Measurements from ENCODE around the gene CCDC188.

Gene CCDC188

DNA sequence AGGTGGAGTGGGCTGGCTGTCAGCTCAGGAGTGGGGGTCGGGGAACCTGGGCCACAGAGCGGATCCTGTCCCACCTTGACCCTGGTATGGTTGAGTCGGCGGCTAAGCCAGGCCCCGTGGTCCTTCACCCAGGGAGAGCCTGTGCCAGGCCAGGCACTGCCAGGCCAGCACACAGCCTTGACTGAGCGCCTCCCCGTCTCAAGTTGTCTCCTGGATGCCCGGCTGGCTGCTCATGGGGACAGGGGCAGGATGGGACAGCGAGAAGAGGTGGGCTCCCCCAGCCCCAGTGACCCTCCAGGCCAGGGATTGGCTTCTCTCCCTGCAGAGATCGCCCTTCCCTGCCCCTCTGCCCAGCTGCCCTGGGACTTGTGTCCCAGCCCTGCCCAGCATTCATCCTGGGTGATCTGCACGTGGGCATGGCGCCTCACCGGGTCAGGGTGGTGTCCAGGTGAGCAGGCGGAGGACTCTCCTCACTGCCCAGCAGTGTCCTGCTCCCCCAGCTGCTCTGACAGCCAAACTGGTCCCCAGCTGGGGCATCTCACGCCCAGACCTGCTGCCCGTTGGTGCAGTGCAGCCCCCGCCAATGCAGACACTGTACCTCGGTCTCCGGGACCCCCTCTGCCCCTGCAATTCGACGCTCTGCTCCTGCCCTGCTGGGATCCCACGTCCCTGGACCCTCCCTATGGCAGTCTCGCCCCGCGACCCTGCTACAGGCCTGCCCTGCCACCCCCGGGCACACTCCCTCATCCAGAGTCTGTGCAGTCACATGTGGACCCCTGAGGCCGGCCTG, 28.8 kb upstream of the CCDC188 start:
- no peak for TF ChIP-seq EZH2 (IDR thresholded peaks at IDR 0.05; ENCODE audit: borderline replicate concordance, low read depth, low read length, severe bottlenecking)
- TF ChIP-seq, protein P1, sequence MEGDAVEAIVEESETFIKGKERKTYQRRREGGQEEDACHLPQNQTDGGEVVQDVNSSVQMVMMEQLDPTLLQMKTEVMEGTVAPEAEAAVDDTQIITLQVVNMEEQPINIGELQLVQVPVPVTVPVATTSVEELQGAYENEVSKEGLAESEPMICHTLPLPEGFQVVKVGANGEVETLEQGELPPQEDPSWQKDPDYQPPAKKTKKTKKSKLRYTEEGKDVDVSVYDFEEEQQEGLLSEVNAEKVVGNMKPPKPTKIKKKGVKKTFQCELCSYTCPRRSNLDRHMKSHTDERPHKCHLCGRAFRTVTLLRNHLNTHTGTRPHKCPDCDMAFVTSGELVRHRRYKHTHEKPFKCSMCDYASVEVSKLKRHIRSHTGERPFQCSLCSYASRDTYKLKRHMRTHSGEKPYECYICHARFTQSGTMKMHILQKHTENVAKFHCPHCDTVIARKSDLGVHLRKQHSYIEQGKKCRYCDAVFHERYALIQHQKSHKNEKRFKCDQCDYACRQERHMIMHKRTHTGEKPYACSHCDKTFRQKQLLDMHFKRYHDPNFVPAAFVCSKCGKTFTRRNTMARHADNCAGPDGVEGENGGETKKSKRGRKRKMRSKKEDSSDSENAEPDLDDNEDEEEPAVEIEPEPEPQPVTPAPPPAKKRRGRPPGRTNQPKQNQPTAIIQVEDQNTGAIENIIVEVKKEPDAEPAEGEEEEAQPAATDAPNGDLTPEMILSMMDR (IDR thresholded peaks at IDR 0.05; ENCODE audit: borderline replicate concordance, extremely low read depth, low read length, poor library complexity, severe bottlenecking): no peak
- Histone ChIP-seq H3K9me3 (ENCODE audit: insufficient read depth, low read length, severe bottlenecking) (no peaks in the 10 kb centered on the region), H3K79me2 (ENCODE audit: insufficient read depth, low read length) (no peaks in the 10 kb centered on the region), H3K9ac (ENCODE audit: low read depth, low read length) (no peak overlapping the region), H3K4me3 (ENCODE audit: low read depth in 1 of 2, low read length in 2 of 2) (no peak overlapping the region), H3K27me3 (ENCODE audit: insufficient read depth, low read length, poor library complexity) (no peaks in the 10 kb centered on the region), H3K4me1 (ENCODE audit: insufficient read depth, low read length) (no peaks in the 10 kb centered on the region), H2AFZ (ENCODE audit: low read depth, low read length) (no peak overlapping the region), H3K4me2 (ENCODE audit: insufficient read depth, low read length) (no peak overlapping the region), H4K20me1 (ENCODE audit: insufficient read depth, low read length) (no peaks in the 10 kb centered on the region), H3K27ac (ENCODE audit: low read length) (no peak overlapping the region), H3K36me3 (ENCODE audit: insufficient read depth, low read length) (no peaks in the 10 kb centered on the region)
- DNase-seq: no peak
- ATAC-seq (ENCODE audit: insufficient read depth, low read depth): no peak

DNA sequence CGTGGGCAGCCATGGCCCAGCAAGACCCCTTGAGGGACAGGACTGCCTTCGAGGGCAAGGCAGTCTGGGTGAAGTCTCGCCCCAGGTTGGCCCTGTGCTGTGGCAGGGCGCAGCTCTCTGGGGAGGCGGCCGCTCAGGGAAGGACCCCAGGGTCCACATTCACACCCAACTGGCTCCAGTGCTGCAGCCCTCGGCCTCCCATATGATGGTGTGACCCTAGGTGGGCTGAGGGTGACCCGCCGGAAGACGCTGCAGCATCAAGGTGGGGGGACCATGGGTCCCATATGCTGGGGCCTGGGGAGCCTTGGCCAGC, 28.0 kb upstream of the CCDC188 start:
- H3K4me2 ChIP-seq (ENCODE audit: insufficient read depth, low read length): no peak overlapping the region
- 0 out of 2 replicates have a peak, but pooled peaks cover 4% of the 10 kb centered on the region for H4K20me1 ChIP-seq (ENCODE audit: insufficient read depth, low read length)
- H3K9me3 ChIP-seq (ENCODE audit: insufficient read depth, low read length, severe bottlenecking): no peaks in the 10 kb centered on the region
- TF ChIP-seq, protein P1 (IDR thresholded peaks at IDR 0.05; ENCODE audit: borderline replicate concordance, extremely low read depth, low read length, poor library complexity, severe bottlenecking): no peak
- TF ChIP-seq EZH2 (IDR thresholded peaks at IDR 0.05; ENCODE audit: borderline replicate concordance, low read depth, low read length, severe bottlenecking): no peak
- no peaks in the 10 kb centered on the region for H3K36me3 ChIP-seq (ENCODE audit: insufficient read depth, low read length)
- no peak overlapping the region for H3K4me3 ChIP-seq (ENCODE audit: low read depth in 1 of 2, low read length in 2 of 2)
- no peaks in the 10 kb centered on the region for H3K27me3 ChIP-seq (ENCODE audit: insufficient read depth, low read length, poor library complexity)
- DNase-seq (no peak), ATAC-seq (ENCODE audit: insufficient read depth, low read depth) (no peak)
- H3K9ac ChIP-seq (ENCODE audit: low read depth, low read length): no peak overlapping the region
- H3K79me2 ChIP-seq (ENCODE audit: insufficient read depth, low read length): no peaks in the 10 kb centered on the region
- no peak overlapping the region for H3K27ac ChIP-seq (ENCODE audit: low read length)
- no peaks in the 10 kb centered on the region for H3K4me1 ChIP-seq (ENCODE audit: insufficient read depth, low read length)
- H2AFZ ChIP-seq (ENCODE audit: low read depth, low read length): no peak overlapping the region

GRCh38 chr22:20178075-20178914, 27.4 kb upstream of the CCDC188 start:
- DNase-seq (no peak), ATAC-seq (ENCODE audit: insufficient read depth, low read depth) (no peak)
- H3K79me2 ChIP-seq (ENCODE audit: insufficient read depth, low read length): no peaks in the 10 kb centered on the region
- H4K20me1 ChIP-seq (ENCODE audit: insufficient read depth, low read length): 0 out of 2 replicates have a peak, but pooled peaks cover 4% of the 10 kb centered on the region
- H3K27me3 ChIP-seq (ENCODE audit: insufficient read depth, low read length, poor library complexity): no peaks in the 10 kb centered on the region
- no peak overlapping the region for H2AFZ ChIP-seq (ENCODE audit: low read depth, low read length)
- H3K36me3 ChIP-seq (ENCODE audit: insufficient read depth, low read length): no peaks in the 10 kb centered on the region
- no peaks in the 10 kb centered on the region for H3K9me3 ChIP-seq (ENCODE audit: insufficient read depth, low read length, severe bottlenecking)
- no peak overlapping the region for H3K27ac ChIP-seq (ENCODE audit: low read length)
- TF ChIP-seq, protein P1 (IDR thresholded peaks at IDR 0.05; ENCODE audit: borderline replicate concordance, extremely low read depth, low read length, poor library complexity, severe bottlenecking): no peak
- TF ChIP-seq EZH2 (IDR thresholded peaks at IDR 0.05; ENCODE audit: borderline replicate concordance, low read depth, low read length, severe bottlenecking): no peak
- H3K4me2 ChIP-seq (ENCODE audit: insufficient read depth, low read length): no peak overlapping the region
- H3K9ac ChIP-seq (ENCODE audit: low read depth, low read length): no peak overlapping the region
- no peak overlapping the region for H3K4me3 ChIP-seq (ENCODE audit: low read depth in 1 of 2, low read length in 2 of 2)
- H3K4me1 ChIP-seq (ENCODE audit: insufficient read depth, low read length): no peaks in the 10 kb centered on the region
